ENCODE results near the gene TBC1D28.
"Not testable (repeated sequence)": the region's sequence is repeated elsewhere in the genome, so short reads cannot be mapped to it uniquely, and the experiment has no call there.

The TBC1D28 gene

DNA sequence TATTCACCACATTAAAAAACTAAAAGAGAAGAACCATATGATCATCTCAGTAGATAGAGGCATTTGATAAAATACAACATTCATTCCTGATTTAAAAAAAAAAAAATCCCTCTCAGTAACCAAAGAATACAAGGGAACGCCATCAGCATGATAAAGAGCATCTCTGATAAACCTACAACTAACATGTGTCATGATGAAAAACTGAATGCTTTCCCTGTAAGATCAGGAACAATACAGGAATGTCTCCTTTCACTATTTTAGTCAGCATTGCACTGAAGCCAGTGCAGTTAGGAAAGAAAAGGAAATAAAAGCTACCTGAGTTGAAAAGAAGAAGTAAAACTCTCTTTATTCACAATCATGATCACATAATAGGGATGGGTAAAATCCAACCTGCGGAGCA lies 51.1 kb downstream of the TBC1D28 start:
- not testable (repeated sequence) for DNase-seq
